GM23338 (cell line): Measurements from ENCODE around the gene DRGX. TPM values are rescaled to one million over a fixed set of nuclear protein-coding genes. Genes with fewer than 3 reads are reported as not detected.

Experiments
- ATAC-seq: fragments of 200-7000 bp; cut with Tn5 transposase; 3 replicates; pipeline ENCODE4 v1.9.1; 2020
- DNase-seq: peaks from one replicate; pipeline ENCODE4 v3.0.0-alpha.2; 2015; ENCODE audit warnings: low spot score
- H2AFZ ChIP-seq: fragments of 200-600 bp; sonication (generic); 2 replicates; pipeline ENCODE4 v1.8.0; 2016; ENCODE audit warnings: antibody characterized with exemption, mild to moderate bottlenecking, moderate library complexity
- H3F3A ChIP-seq: fragments of 200-600 bp; sonication (generic); replicated peaks from 2 replicates; pipeline ENCODE4 v1.8.0; 2017; ENCODE audit warnings: antibody characterized with exemption, mixed run types, low read depth
- H3K27ac ChIP-seq: fragments of 200-600 bp; sonication (generic); 2 replicates; pipeline ENCODE4 v1.6.1; 2016; ENCODE audit warnings: low read depth
- H3K27me3 ChIP-seq: fragments of 200-600 bp; sonication (generic); 2 replicates; pipeline ENCODE4 v1.8.0; 2016; ENCODE audit warnings: mild to moderate bottlenecking, mixed run types, moderate library complexity; ENCODE audit not compliant: insufficient read depth
- H3K36me3 ChIP-seq: fragments of 200-600 bp; sonication (generic); 2 replicates; pipeline ENCODE4 v1.8.0; 2016; ENCODE audit warnings: mild to moderate bottlenecking; ENCODE audit not compliant: insufficient read depth
- H3K4me1 ChIP-seq: fragments of 200-600 bp; sonication (generic); 2 replicates; pipeline ENCODE4 v1.8.0; 2016; ENCODE audit warnings: mild to moderate bottlenecking, moderate library complexity; ENCODE audit not compliant: insufficient read depth
- H3K4me2 ChIP-seq: fragments of 200-600 bp; sonication (generic); 2 replicates; pipeline ENCODE4 v1.7.1; 2017; ENCODE audit warnings: mixed run types
- H3K4me3 ChIP-seq: fragments of 200-600 bp; sonication (generic); 2 replicates; pipeline ENCODE4 v1.6.1; 2016; ENCODE audit warnings: mixed run types
- H3K79me2 ChIP-seq: fragments of 200-600 bp; sonication (generic); replicated peaks from 2 replicates; pipeline ENCODE4 v1.8.0; 2017; ENCODE audit warnings: mild to moderate bottlenecking; ENCODE audit not compliant: insufficient read depth
- H3K9me2 ChIP-seq: fragments of 200-600 bp; sonication (generic); 2 replicates; pipeline ENCODE4 v1.8.0; 2017; ENCODE audit not compliant: insufficient read depth
- H4K20me1 ChIP-seq: fragments of 200-600 bp; sonication (generic); replicated peaks from 2 replicates; pipeline ENCODE4 v1.8.0; 2017; ENCODE audit warnings: mild to moderate bottlenecking; ENCODE audit not compliant: insufficient read depth
- H3K27ac Mint-ChIP-seq: 2 replicates; pipeline ENCODE4 v1.8.0; 2020; ENCODE audit warnings: inconsistent platforms, mild to moderate bottlenecking, moderate library complexity, mixed read lengths
- H3K27me3 Mint-ChIP-seq: 3 replicates; pipeline ENCODE4 v1.8.0; 2022; ENCODE audit warnings: low read depth, mild to moderate bottlenecking, moderate library complexity, mixed read lengths, inconsistent platforms; ENCODE audit not compliant: insufficient read depth, poor library complexity
- H3K36me3 Mint-ChIP-seq: 3 replicates; pipeline ENCODE4 v1.8.0; 2021; ENCODE audit warnings: low read depth, mild to moderate bottlenecking, inconsistent platforms, moderate library complexity, mixed read lengths
- H3K4me1 Mint-ChIP-seq: 3 replicates; pipeline ENCODE4 v1.8.0; 2020; ENCODE audit warnings: mild to moderate bottlenecking, inconsistent platforms, mixed read lengths
- H3K4me3 Mint-ChIP-seq: 3 replicates; pipeline ENCODE4 v1.8.0; 2021; ENCODE audit warnings: moderate library complexity, mild to moderate bottlenecking, inconsistent platforms, mixed read lengths
- H3K9me3 Mint-ChIP-seq: 3 replicates; pipeline ENCODE4 v1.8.0; 2020; ENCODE audit warnings: moderate library complexity, mild to moderate bottlenecking, inconsistent platforms, mixed read lengths
- CREB1 ChIP-seq: fragments of 250-450 bp; sonication (Bioruptor Pico); IDR thresholded peaks from 2 replicates; pipeline ENCODE4 v1.5.0; 2020; ENCODE audit warnings: low read depth, mild to moderate bottlenecking, moderate library complexity
- EZH2 ChIP-seq: fragments of 200-600 bp; sonication (generic); IDR thresholded peaks from one replicate; pipeline ENCODE4 v1.8.0; 2017; ENCODE audit warnings: antibody characterized with exemption, mild to moderate bottlenecking, low read depth; ENCODE audit not compliant: unreplicated experiment
- EZH2phosphoT487 ChIP-seq: fragments of 200-600 bp; sonication (generic); IDR thresholded peaks from one replicate; pipeline ENCODE4 v1.8.1; 2018; ENCODE audit warnings: antibody characterized with exemption; ENCODE audit not compliant: unreplicated experiment
- JUNB ChIP-seq: IDR thresholded peaks from one replicate; pipeline ENCODE4 v1.6.1; 2016; ENCODE audit warnings: antibody characterized with exemption; ENCODE audit not compliant: unreplicated experiment
- NANOG ChIP-seq: IDR thresholded peaks from 2 replicates; pipeline ENCODE4 v1.6.1; 2016; ENCODE audit warnings: antibody characterized with exemption, borderline replicate concordance
- POLR2AphosphoS5 ChIP-seq: IDR thresholded peaks from 2 replicates; pipeline ENCODE4 v1.6.1; 2016; ENCODE audit warnings: antibody characterized with exemption, low read depth
- STAT1 ChIP-seq: IDR thresholded peaks from one replicate; pipeline ENCODE4 v1.6.1; 2016; ENCODE audit warnings: antibody characterized with exemption; ENCODE audit not compliant: unreplicated experiment
- ZNF114 ChIP-seq: fragments of 250-450 bp; sonication (Bioruptor Pico); IDR thresholded peaks from 2 replicates; pipeline ENCODE4 v1.5.0; 2020; ENCODE audit warnings: mild to moderate bottlenecking, moderate library complexity
- ZNF331 ChIP-seq: fragments of 250-450 bp; sonication (Bioruptor Pico); IDR thresholded peaks from 2 replicates; pipeline ENCODE4 v1.5.0; 2020; ENCODE audit warnings: low read depth, mild to moderate bottlenecking, moderate library complexity
- polyA plus RNA-seq: library from polyadenylated mRNA; unstranded; fragments of >200 nt; fragmentation: Nextera tagmentation; extraction: Ambion mirVana; gene quantifications from 2 replicates; pipeline ENCODE4 v1.2.1, GENCODE V29; 2016
- total RNA-seq: library from RNA; depleted of rRNA; stranded (reverse); fragments of >200 nt; shearing (Covaris generic); gene quantifications from 2 replicates; pipeline ENCODE4 v1.2.3, GENCODE V29; 2014
- TF ChIP-seq, protein P1 (sequence below): IDR thresholded peaks from one replicate; pipeline ENCODE4 v1.6.1; 2018; ENCODE audit warnings: antibody characterized with exemption; ENCODE audit not compliant: unreplicated experiment
- TF ChIP-seq, protein P2 (sequence below): IDR thresholded peaks from 2 replicates; pipeline ENCODE4 v1.6.1; 2016; ENCODE audit warnings: antibody characterized with exemption
- TF ChIP-seq, protein P3 (sequence below), 2 experiments: fragments of 200-600 bp in 1 of 2; sonication (generic) in 1 of 2; conservative IDR thresholded peaks; 2 replicates each; pipeline versions ENCODE4 v1.5.1 to v1.6.1; 2016 to 2017; ENCODE audit warnings: antibody characterized with exemption in 2 of 2, low read depth in 2 of 2, mild to moderate bottlenecking in 2 of 2, moderate library complexity in 1 of 2
- TF ChIP-seq, protein P4 (sequence below): fragments of 250-450 bp; sonication (Bioruptor Pico); IDR thresholded peaks from 2 replicates; pipeline ENCODE4 v1.5.0; 2020; ENCODE audit warnings: mild to moderate bottlenecking, moderate library complexity

Gene DRGX
- total and polyA plus RNA-seq, 2 experiments from 2014 or later: not detected

DNA sequence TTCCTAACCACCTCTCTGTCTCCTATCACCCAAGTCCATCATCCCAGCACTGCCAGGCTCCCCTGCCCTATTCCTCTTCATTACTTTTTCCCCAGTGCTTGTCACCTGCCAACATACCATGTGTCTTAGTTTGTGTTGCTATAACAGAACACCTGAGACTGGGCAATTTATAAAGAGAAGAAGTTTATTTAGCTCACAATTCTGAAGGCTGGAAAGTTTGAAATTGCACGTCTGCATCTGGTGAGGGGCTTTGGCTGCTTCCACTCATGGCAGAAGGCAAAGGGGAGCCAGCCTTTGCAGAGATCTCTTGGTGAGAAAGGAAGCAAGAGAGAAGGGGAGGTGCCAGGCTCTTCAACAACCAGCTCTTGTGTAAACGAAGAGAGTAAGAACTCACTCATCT, 47.3 kb downstream of the DRGX start:
- Histone ChIP-seq H3K36me3 (no peaks in the 10 kb centered on the region), H4K20me1 (no peaks in the 10 kb centered on the region), H3K27me3 (no peaks in the 10 kb centered on the region), H3K4me3 (no peak overlapping the region), H3F3A (no peaks in the 10 kb centered on the region), H2AFZ (no peak overlapping the region), H3K27ac (no peak overlapping the region), H3K4me1 (no peaks in the 10 kb centered on the region), H3K9me2 (0 out of 2 replicates have a peak, but pooled peaks cover 2% of the 10 kb centered on the region), H3K79me2 (no peaks in the 10 kb centered on the region), H3K4me2 (no peak overlapping the region)
- ATAC-seq (no peak), DNase-seq (no peak)
- no peaks in the 10 kb centered on the region for H3K36me3 Mint-ChIP-seq
- no peaks in the 10 kb centered on the region for H3K27me3 Mint-ChIP-seq
- H3K9me3 Mint-ChIP-seq: 0 out of 3 replicates have a peak, but pooled peaks cover 4% of the 10 kb centered on the region
- no peak overlapping the region for H3K27ac Mint-ChIP-seq
- no peak overlapping the region for H3K4me3 Mint-ChIP-seq
- H3K4me1 Mint-ChIP-seq: no peaks in the 10 kb centered on the region
- TF ChIP-seq NANOG (no peak), ZNF331 (CRISPR knock-in tag) (no peak), CREB1 (CRISPR knock-in tag) (no peak), POLR2AphosphoS5 (no peak), STAT1 (no peak), JUNB (no peak), EZH2 (no peak), ZNF114 (CRISPR knock-in tag) (no peak), EZH2phosphoT487 (no peak)
- TF ChIP-seq, protein P1, sequence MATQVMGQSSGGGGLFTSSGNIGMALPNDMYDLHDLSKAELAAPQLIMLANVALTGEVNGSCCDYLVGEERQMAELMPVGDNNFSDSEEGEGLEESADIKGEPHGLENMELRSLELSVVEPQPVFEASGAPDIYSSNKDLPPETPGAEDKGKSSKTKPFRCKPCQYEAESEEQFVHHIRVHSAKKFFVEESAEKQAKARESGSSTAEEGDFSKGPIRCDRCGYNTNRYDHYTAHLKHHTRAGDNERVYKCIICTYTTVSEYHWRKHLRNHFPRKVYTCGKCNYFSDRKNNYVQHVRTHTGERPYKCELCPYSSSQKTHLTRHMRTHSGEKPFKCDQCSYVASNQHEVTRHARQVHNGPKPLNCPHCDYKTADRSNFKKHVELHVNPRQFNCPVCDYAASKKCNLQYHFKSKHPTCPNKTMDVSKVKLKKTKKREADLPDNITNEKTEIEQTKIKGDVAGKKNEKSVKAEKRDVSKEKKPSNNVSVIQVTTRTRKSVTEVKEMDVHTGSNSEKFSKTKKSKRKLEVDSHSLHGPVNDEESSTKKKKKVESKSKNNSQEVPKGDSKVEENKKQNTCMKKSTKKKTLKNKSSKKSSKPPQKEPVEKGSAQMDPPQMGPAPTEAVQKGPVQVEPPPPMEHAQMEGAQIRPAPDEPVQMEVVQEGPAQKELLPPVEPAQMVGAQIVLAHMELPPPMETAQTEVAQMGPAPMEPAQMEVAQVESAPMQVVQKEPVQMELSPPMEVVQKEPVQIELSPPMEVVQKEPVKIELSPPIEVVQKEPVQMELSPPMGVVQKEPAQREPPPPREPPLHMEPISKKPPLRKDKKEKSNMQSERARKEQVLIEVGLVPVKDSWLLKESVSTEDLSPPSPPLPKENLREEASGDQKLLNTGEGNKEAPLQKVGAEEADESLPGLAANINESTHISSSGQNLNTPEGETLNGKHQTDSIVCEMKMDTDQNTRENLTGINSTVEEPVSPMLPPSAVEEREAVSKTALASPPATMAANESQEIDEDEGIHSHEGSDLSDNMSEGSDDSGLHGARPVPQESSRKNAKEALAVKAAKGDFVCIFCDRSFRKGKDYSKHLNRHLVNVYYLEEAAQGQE: no peak
- TF ChIP-seq, protein P2, sequence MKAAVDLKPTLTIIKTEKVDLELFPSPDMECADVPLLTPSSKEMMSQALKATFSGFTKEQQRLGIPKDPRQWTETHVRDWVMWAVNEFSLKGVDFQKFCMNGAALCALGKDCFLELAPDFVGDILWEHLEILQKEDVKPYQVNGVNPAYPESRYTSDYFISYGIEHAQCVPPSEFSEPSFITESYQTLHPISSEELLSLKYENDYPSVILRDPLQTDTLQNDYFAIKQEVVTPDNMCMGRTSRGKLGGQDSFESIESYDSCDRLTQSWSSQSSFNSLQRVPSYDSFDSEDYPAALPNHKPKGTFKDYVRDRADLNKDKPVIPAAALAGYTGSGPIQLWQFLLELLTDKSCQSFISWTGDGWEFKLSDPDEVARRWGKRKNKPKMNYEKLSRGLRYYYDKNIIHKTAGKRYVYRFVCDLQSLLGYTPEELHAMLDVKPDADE: no peak
- TF ChIP-seq, protein P3, sequence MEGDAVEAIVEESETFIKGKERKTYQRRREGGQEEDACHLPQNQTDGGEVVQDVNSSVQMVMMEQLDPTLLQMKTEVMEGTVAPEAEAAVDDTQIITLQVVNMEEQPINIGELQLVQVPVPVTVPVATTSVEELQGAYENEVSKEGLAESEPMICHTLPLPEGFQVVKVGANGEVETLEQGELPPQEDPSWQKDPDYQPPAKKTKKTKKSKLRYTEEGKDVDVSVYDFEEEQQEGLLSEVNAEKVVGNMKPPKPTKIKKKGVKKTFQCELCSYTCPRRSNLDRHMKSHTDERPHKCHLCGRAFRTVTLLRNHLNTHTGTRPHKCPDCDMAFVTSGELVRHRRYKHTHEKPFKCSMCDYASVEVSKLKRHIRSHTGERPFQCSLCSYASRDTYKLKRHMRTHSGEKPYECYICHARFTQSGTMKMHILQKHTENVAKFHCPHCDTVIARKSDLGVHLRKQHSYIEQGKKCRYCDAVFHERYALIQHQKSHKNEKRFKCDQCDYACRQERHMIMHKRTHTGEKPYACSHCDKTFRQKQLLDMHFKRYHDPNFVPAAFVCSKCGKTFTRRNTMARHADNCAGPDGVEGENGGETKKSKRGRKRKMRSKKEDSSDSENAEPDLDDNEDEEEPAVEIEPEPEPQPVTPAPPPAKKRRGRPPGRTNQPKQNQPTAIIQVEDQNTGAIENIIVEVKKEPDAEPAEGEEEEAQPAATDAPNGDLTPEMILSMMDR (conservative IDR thresholded peaks at IDR 0.05; ENCODE audit: low read depth in 2 of 2): no peak
- TF ChIP-seq, protein P4, sequence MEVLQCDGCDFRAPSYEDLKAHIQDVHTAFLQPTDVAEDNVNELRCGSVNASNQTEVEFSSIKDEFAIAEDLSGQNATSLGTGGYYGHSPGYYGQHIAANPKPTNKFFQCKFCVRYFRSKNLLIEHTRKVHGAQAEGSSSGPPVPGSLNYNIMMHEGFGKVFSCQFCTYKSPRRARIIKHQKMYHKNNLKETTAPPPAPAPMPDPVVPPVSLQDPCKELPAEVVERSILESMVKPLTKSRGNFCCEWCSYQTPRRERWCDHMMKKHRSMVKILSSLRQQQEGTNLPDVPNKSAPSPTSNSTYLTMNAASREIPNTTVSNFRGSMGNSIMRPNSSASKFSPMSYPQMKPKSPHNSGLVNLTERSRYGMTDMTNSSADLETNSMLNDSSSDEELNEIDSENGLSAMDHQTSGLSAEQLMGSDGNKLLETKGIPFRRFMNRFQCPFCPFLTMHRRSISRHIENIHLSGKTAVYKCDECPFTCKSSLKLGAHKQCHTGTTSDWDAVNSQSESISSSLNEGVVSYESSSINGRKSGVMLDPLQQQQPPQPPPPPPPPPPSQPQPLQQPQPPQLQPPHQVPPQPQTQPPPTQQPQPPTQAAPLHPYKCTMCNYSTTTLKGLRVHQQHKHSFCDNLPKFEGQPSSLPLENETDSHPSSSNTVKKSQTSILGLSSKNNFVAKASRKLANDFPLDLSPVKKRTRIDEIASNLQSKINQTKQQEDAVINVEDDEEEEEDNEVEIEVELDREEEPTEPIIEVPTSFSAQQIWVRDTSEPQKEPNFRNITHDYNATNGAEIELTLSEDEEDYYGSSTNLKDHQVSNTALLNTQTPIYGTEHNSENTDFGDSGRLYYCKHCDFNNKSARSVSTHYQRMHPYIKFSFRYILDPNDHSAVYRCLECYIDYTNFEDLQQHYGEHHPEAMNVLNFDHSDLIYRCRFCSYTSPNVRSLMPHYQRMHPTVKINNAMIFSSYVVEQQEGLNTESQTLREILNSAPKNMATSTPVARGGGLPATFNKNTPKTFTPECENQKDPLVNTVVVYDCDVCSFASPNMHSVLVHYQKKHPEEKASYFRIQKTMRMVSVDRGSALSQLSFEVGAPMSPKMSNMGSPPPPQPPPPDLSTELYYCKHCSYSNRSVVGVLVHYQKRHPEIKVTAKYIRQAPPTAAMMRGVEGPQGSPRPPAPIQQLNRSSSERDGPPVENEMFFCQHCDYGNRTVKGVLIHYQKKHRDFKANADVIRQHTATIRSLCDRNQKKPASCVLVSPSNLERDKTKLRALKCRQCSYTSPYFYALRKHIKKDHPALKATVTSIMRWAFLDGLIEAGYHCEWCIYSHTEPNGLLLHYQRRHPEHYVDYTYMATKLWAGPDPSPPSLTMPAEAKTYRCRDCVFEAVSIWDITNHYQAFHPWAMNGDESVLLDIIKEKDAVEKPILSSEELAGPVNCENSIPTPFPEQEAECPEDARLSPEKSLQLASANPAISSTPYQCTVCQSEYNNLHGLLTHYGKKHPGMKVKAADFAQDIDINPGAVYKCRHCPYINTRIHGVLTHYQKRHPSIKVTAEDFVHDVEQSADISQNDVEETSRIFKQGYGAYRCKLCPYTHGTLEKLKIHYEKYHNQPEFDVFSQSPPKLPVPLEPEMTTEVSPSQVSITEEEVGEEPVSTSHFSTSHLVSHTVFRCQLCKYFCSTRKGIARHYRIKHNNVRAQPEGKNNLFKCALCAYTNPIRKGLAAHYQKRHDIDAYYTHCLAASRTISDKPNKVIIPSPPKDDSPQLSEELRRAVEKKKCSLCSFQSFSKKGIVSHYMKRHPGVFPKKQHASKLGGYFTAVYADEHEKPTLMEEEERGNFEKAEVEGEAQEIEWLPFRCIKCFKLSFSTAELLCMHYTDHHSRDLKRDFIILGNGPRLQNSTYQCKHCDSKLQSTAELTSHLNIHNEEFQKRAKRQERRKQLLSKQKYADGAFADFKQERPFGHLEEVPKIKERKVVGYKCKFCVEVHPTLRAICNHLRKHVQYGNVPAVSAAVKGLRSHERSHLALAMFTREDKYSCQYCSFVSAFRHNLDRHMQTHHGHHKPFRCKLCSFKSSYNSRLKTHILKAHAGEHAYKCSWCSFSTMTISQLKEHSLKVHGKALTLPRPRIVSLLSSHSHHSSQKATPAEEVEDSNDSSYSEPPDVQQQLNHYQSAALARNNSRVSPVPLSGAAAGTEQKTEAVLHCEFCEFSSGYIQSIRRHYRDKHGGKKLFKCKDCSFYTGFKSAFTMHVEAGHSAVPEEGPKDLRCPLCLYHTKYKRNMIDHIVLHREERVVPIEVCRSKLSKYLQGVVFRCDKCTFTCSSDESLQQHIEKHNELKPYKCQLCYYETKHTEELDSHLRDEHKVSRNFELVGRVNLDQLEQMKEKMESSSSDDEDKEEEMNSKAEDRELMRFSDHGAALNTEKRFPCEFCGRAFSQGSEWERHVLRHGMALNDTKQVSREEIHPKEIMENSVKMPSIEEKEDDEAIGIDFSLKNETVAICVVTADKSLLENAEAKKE (CRISPR knock-in tag): no peak
